Hindlimb muscle (tissue), 1 donor: ENCODE results near the gene DMRTA2. TPM values are rescaled to one million over a fixed set of nuclear protein-coding genes. Genes with fewer than 3 reads are reported as not detected.
"Not testable (repeated sequence)": the region's sequence is repeated elsewhere in the genome, so short reads cannot be mapped to it uniquely, and the experiment has no call there.

Experiments
- DNase-seq: peaks from one replicate; pipeline ENCODE4 v3.0.0-alpha.2; 2013
- polyA plus RNA-seq: library from polyadenylated mRNA; unstranded; fragments of 120-200 nt; gene quantifications from one replicate; pipeline ENCODE4 v1.2.1, GENCODE V29; 2013; ENCODE audit not compliant: insufficient read length

DMRTA2 gene
- polyA plus RNA-seq, 1 donor, result 0.32 TPM

DNA sequence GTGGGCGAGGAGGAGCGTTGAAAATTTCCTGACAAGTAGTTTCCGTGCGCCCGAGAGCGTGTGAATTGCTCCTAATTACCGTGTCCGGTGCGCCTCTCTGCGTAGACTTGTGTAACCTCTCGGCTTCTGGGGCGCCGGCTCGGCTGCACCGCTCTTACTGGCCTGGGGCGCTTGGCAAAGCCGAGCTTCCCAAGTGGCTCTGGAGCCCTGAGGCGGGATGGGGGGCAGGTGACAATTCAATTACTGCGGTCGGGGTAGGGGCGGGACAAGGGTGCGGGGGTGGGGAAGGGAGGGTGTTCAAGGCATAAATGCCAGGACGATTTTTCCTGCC lies 392 bp upstream of the DMRTA2 start:
- DNase-seq, result no peak

- DNase-seq, result no peak
Measured at GRCh38 chr1:50422675-50422945, 633 bp downstream of the DMRTA2 start.

GRCh38 chr1:50421768-50422674 lies 1.2 kb downstream of the DMRTA2 start:
- no peak for DNase-seq

GRCh38 chr1:50421366-50421748 lies 1.9 kb downstream of the DMRTA2 start:
- no peak for DNase-seq

GRCh38 chr1:50420689-50421365 lies 2.4 kb downstream of the DMRTA2 start:
- no peak for DNase-seq

DNA sequence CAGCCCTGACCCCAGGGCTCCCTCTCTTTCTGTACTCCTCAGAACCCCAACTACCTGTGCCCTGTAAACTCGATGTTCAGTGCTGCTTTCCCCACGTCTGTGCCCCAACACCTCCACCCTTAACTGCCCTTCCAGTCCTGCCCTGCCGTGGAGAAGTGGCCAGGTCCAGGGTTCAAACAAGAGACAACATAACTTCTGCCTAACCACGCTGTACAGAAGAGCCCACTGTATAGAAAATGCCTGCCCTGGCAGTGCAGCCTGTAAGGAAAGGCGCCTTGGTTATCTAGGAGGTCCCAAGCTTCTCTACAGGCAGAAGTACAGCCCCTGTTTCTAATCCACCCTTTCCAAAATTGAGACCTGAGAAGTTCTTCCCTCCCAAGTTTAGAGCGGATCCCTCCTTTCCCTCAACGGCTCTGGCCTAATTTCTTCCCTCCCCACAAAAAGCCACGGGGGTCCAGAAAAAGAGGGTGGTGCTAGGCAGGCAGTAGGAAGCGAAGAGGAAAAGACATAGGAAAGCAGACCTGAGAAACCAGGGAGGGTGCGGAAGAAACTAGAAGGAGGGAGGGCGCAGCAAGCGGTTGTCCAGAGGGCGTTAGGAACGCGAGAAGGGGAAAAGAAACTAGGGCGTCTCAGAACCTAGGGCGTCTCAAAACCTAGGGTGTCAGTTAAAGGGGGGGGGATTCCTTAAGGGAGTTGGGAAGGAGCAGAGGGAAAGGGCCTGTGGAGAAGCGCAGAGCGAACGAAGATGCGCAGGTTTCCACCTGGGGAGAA lies 3.2 kb downstream of the DMRTA2 start:
- DNase-seq, result no peak

GRCh38 chr1:50419192-50419906 lies 3.9 kb downstream of the DMRTA2 start:
- no peak for DNase-seq

- no peak for DNase-seq
Measured at GRCh38 chr1:50418600-50419109, 4.6 kb downstream of the DMRTA2 start.

- DNase-seq, result no peak
Measured at GRCh38 chr1:50417946-50418599, 5.2 kb downstream of the DMRTA2 start.

- DNase-seq, result no peak
Measured at GRCh38 chr1:50417507-50417906, 5.7 kb downstream of the DMRTA2 start.

DNA sequence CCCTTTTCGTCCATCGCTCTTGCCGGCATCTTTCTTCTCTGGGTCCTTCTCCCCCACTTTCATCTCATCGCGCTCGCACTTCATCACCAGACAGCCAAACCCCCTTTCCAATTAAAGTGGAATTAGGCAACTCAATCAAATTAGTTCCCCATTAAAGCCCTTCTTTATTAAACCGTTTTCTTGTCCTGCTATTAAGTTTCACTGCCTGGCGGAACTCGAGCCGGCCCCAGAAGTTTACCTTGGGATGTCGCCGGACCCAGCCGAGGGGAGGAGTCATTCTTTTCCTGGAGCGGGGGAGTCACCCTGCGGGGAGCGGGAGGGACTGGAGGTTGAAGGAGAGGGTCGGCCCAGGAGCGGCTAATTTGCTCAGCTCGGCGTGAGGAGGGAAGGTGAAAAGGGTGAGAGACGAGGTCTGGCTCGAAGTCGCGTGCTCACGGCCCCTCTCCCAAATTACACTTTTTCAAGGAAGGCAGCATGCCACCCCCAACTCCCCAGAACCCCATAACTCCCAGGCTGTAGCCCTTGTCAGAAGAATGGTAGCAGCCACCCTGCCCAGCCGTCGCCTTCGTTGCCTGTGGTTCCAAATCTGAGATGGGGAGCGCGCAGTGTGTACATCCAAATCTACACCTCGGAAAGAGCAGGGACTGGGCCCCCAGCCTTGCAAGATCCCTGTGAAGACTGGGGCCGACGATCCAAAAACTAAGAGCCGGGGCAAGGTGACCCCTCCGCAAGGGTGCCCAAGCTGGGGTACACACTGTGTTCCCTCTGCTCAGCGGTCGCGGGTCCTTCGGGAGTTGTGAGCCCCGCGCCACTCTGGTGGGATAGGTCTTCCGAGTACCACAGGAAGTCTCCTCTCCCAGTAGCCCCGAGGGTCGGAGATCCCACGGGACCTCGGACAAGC lies 6.4 kb downstream of the DMRTA2 start:
- no peak for DNase-seq

DNA sequence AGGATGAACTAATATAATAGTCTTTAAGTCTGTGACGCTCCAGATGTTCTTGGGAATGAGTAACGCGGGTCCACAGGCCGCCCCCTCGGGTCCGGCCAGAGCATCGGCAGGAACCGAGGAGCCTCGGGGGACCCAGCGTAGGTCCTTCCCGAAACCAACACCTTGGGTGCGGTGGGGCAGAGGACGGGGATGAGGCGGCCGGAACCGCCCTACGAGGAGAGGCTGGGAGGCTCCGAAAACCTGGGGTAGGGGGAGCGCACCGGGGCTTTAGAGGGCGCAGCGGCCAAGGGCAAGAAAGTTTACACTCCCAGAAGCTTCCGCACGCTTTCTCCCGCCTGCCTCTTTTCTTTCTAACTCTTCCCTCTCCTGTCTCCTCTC lies 7.1 kb downstream of the DMRTA2 start:
- no peak for DNase-seq

DNA sequence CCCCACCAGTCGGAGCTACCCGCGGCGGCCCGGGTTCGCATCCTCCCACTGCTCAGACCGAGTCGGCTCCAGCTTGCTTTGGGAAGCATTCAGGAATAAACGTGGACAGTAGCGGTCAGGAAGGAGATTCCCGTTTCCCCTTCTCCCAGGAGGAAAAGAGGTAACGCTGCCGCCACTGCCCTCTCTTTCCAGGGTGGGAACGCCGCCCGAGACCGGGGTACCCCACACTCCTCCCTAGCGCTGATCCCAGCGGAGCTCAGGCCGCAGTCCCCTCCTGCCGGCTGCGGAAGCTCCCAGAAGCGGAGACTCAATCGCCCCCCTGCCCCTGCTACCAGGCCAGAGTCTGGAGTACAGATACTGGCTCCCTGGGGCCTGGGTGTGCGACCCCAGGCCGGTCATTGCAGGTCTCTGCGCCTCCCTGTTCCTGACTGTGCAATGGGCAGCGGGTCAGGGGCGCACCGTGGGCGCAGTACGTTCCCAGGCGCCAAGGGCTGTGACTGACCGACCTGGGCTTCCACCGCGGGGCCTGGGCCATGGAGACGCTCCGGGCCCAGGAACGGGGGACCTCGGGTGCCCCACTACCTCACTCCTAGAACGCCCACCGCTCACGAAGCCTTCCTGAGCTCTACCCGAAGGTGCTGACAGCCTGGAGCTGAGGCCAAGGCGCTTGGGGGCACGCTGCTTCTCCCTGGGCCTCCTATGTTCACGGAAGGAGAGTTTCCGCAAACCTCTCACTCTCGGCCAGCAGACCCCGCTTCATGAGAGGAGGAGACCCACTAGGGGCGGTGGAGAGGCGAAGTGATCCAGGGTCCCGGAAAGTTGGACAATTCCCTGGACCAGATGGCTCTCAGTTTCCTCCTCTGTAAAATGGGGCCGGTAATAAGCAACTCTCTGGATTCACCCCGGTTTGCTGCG lies 7.8 kb downstream of the DMRTA2 start:
- no peak for DNase-seq

DNA sequence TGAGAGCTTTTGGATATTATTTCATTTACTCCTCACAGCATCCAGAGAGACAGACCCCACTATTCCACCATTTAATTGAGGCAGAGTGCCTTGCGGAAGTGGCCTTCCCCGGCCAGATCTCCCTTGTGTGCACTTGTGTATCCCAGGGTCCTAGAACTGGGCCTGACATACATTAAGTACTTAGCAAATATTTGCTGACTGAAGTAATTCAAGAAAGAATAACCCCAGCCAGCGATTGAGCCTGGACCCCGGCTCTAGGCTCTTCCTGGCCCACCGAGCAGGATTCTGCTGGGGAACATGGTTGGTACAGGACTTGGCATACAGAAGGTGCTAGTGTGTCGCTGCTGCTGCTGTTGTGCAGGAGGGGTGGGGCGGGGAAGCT lies 8.4 kb downstream of the DMRTA2 start:
- no peak for DNase-seq

- no peak for DNase-seq
Measured at GRCh38 chr1:50412813-50413476, 10.3 kb downstream of the DMRTA2 start.

DNA sequence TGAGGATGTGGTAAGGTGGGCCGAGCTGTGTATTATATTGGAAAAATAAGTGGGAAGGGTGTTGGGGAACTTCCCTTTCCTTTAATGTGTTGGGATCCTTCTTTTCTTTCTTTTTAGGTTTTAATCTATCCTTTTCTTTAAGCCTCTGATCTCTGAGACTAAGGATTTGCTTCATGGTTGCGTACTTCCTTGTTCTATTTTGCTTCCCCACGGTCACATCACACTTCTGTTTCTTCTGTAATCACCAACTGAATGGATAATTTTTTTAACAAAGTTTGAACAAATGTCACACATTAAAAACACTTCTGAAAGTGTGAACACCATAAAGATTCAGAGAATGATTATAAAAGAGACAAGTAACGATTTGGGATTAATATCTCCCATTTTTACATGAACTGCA lies 17.4 kb downstream of the DMRTA2 start:
- no peak for DNase-seq

DNA sequence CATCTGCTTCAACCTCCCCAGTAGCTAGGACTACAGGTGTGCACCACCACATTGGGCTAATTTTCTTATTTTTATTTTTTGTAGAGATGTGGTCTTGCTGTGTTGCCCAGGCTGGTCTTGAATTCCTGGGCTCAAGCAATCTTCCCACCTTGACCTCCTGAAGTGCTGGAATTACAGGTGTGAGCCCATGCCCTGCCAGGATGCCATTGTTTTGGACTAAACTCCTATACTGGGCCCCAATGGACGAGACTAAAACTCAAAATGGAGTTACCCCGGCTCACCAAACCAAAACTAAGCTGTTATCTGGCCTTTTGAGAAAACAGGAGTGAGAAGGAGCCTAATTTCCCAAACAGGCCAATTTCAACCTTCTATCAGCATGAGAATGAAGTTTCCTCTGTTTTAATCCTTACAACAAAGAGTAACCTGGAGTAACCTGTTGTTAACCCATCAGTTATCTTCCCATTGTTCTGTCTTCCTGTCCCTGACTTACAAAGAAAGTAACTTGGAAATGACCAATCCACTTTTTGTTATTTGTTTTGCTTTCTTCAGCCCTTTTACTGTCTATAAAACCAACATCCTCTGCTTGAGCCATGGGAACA lies 29.6 kb downstream of the DMRTA2 start:
- DNase-seq, result no peak

DNA sequence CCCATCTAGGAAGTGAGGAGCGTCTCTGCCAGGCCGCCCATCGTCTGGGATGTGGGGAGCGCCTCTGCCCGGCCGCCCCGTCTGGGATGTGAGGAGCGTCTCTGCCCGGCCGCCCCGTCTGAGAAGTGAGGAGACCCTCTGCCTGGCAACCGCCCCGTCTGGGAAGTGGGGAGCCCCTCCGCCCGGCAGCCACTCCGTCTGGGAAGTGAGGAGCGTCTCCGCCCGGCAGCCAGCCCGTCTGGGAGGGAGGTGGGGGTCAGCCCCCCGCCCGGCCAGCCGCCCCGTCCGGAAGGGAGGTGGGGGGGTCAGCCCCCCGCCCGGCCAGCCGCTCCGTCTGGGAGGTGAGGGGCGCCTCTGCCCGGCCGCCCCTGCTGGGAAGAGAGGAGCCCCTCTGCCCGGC lies 41.7 kb downstream of the DMRTA2 start:
- not testable (repeated sequence) for DNase-seq

- DNase-seq, result no peak
Measured at GRCh38 chr1:50378770-50379169, 44.5 kb downstream of the DMRTA2 start.
